ENCODE results near the gene MRPS18B.

DNA sequence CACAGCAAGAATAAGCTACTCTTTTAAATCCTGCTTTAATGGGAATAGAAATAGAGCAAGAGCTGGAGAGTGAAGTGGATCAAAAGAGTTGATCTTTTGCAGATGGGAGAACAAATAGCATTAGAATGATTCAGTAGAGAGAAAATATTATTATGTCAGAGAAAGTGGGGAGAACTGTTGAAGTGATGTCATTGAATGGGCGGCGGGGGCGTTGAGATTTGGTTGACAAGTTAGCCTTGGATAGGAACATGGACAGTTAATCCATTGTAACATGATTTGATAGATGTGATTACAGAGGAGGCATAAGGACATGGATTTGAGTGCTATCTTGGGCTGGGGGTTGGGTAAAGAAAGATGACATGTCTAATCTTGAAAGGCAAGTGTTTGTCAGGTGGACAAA lies 18.2 kb downstream of the MRPS18B start:
- no peak for TF ChIP-seq POLR2A (IDR thresholded peaks at IDR 0.05)
- TF ChIP-seq, protein P1, sequence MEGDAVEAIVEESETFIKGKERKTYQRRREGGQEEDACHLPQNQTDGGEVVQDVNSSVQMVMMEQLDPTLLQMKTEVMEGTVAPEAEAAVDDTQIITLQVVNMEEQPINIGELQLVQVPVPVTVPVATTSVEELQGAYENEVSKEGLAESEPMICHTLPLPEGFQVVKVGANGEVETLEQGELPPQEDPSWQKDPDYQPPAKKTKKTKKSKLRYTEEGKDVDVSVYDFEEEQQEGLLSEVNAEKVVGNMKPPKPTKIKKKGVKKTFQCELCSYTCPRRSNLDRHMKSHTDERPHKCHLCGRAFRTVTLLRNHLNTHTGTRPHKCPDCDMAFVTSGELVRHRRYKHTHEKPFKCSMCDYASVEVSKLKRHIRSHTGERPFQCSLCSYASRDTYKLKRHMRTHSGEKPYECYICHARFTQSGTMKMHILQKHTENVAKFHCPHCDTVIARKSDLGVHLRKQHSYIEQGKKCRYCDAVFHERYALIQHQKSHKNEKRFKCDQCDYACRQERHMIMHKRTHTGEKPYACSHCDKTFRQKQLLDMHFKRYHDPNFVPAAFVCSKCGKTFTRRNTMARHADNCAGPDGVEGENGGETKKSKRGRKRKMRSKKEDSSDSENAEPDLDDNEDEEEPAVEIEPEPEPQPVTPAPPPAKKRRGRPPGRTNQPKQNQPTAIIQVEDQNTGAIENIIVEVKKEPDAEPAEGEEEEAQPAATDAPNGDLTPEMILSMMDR (IDR thresholded peaks at IDR 0.05), result no peak

Data from gastroesophageal sphincter (tissue), 3 donors.